HepG2 (cell line): Measurements from ENCODE around the gene PLCB4. TPM values are rescaled to one million over a fixed set of nuclear protein-coding genes. Genes with fewer than 3 reads are reported as not detected.

ENCODE experiments used
- ATAC-seq: fragments of 200-7000 bp; cut with Tn5 transposase; 3 replicates; pipeline ENCODE4 v1.9.1; 2020; ENCODE audit warnings: mild to moderate bottlenecking, moderate library complexity
- BruUV-seq: library from RNA; stranded (reverse); fragments of 400-500 nt; replicated peaks from 2 replicates; lab custom pipeline; 2021; lab: Mats Ljungman, UMichigan
- CTCF ChIA-PET: fragments of 300-600 bp; formaldehyde crosslinking; extraction: SDS; loops from one replicate; lab custom pipeline; 2021; ENCODE audit warnings: low total read pairs, inconsistent platforms, low intra/inter-chr PET ratio; lab: Yijun Ruan, JAX
- POLR2A ChIA-PET: fragments of 350-600 bp; sonication (Branson Sonifier 250); formaldehyde crosslinking; loops from one replicate; lab custom pipeline; 2020; ENCODE audit warnings: antibody characterized with exemption, inconsistent platforms; lab: Yijun Ruan, JAX
- DNase-seq: peaks from one replicate; pipeline ENCODE4 v3.0.0-alpha.2; 2015; ENCODE audit warnings: low spot score
- FAIRE-seq: peaks from 3 replicates; lab custom pipeline; 2011; peaks lifted over from hg19 to GRCh38; lab: Jason Lieb, UNC
- H2AFZ ChIP-seq: one replicate; pipeline ENCODE4 v1.6.1; 2011; ENCODE audit warnings: low read length, inconsistent platforms
- H3K27ac ChIP-seq: fragments of 300-600 bp; 3 replicates; pipeline ENCODE4 v1.8.0; 2011; ENCODE audit warnings: mixed run types, mild to moderate bottlenecking, mixed read lengths, low read length, inconsistent platforms; ENCODE audit not compliant: insufficient read depth; ENCODE audit errors: extremely low read length
- H3K27me3 ChIP-seq, 2 experiments: fragments of 200-600 bp in 1 of 2; 2 replicates in 1 of 2; 3 replicates in 1 of 2; pipeline versions ENCODE4 v1.6.0 to v1.8.0; 2011; ENCODE audit warnings: low read length in 2 of 2, mild to moderate bottlenecking in 2 of 2, moderate library complexity in 2 of 2, inconsistent platforms in 1 of 2; ENCODE audit not compliant: insufficient read depth in 2 of 2, control insufficient read depth in 1 of 2
- H3K36me3 ChIP-seq, 2 experiments: fragments of 200-600 bp in 1 of 2; replicated peaks in 1 of 2; 2 replicates in 1 of 2; 3 replicates in 1 of 2; pipeline versions ENCODE4 v1.5.1 to v1.8.0; 2011; ENCODE audit warnings: low read length in 2 of 2, inconsistent platforms in 1 of 2; ENCODE audit not compliant: insufficient read depth in 2 of 2, control insufficient read depth in 1 of 2
- H3K4me1 ChIP-seq: 2 replicates; pipeline ENCODE4 v1.5.1; 2012; ENCODE audit warnings: low read length, inconsistent platforms; ENCODE audit not compliant: insufficient read depth
- H3K4me2 ChIP-seq: 2 replicates; pipeline ENCODE4 v1.6.0; 2011; ENCODE audit warnings: low read depth, low read length, inconsistent platforms
- H3K4me3 ChIP-seq, 3 experiments: fragments of 200-600 bp in 1 of 3; sonication (generic), shearing (Covaris generic) in 1 of 3; replicated peaks in 1 of 3; 2 replicates each; pipeline ENCODE4 v1.5.1; 2011 to 2016; ENCODE audit warnings: low read length in 3 of 3, inconsistent platforms in 2 of 3, low read depth in 2 of 3, mild to moderate bottlenecking in 2 of 3, control low read depth in 1 of 3, mixed read lengths in 1 of 3; ENCODE audit not compliant: insufficient read depth in 1 of 3
- H3K79me2 ChIP-seq: one replicate; pipeline ENCODE4 v1.6.1; 2011; ENCODE audit warnings: low read length, inconsistent platforms; ENCODE audit not compliant: insufficient read depth
- H3K9ac ChIP-seq: 2 replicates; pipeline ENCODE4 v1.6.0; 2011; ENCODE audit warnings: mild to moderate bottlenecking, low read depth, low read length, inconsistent platforms; ENCODE audit not compliant: insufficient read depth
- H3K9me3 ChIP-seq: 2 replicates; pipeline ENCODE4 v1.5.1; 2012; ENCODE audit warnings: mild to moderate bottlenecking, low read length
- H4K20me1 ChIP-seq: 2 replicates; pipeline ENCODE4 v1.6.0; 2011; ENCODE audit warnings: inconsistent platforms, mild to moderate bottlenecking, low read length, moderate library complexity; ENCODE audit not compliant: insufficient read depth
- GABPA ChIP-seq, 2 experiments: IDR thresholded peaks; 2 replicates each; pipeline ENCODE4 v1.6.1; 2011 to 2016; ENCODE audit warnings: low read depth in 2 of 2, low read length in 1 of 2, missing biosample characterization in 1 of 2, missing genetic modification characterization in 1 of 2
- HIC2 ChIP-seq: sonication (generic); formaldehyde crosslinking; IDR thresholded peaks from 2 replicates; pipeline ENCODE4 v1.9.0; 2022; ENCODE audit warnings: low read depth, missing genetic modification reagents
- KDM3A ChIP-seq: IDR thresholded peaks from 2 replicates; pipeline ENCODE4 v1.6.1; 2018; ENCODE audit warnings: low read depth, missing compliant biosample characterization
- MBD4 ChIP-seq: IDR thresholded peaks from 2 replicates; pipeline ENCODE4 v1.6.1; 2012; ENCODE audit warnings: low read length, inconsistent platforms, borderline replicate concordance
- ONECUT2 ChIP-seq: sonication (generic); formaldehyde crosslinking; IDR thresholded peaks from 2 replicates; pipeline ENCODE4 v1.4.0; 2020; ENCODE audit warnings: missing genetic modification reagents
- RARA ChIP-seq: IDR thresholded peaks from 2 replicates; pipeline ENCODE4 v1.6.1; 2016; ENCODE audit warnings: missing genetic modification reagents, missing compliant biosample characterization
- RBAK ChIP-seq: sonication (generic); formaldehyde crosslinking; IDR thresholded peaks from 2 replicates; pipeline ENCODE4 v1.5.1; 2020; ENCODE audit warnings: mild to moderate bottlenecking, missing genetic modification reagents
- SALL1 ChIP-seq: sonication (generic); formaldehyde crosslinking; IDR thresholded peaks from 2 replicates; pipeline ENCODE4 v1.8.0; 2022; ENCODE audit warnings: mild to moderate bottlenecking, missing genetic modification reagents
- SNAPC2 ChIP-seq: sonication (generic); formaldehyde crosslinking; IDR thresholded peaks from 2 replicates; pipeline ENCODE4 v1.8.1; 2022; ENCODE audit warnings: mild to moderate bottlenecking, missing genetic modification reagents
- TRAFD1 ChIP-seq: sonication (generic); formaldehyde crosslinking; IDR thresholded peaks from 2 replicates; pipeline ENCODE4 v1.5.1; 2020; ENCODE audit warnings: missing genetic modification reagents, mild to moderate bottlenecking, borderline replicate concordance
- WIZ ChIP-seq: sonication (generic); formaldehyde crosslinking; IDR thresholded peaks from 2 replicates; pipeline ENCODE4 v1.5.1; 2020; ENCODE audit warnings: mild to moderate bottlenecking, missing genetic modification reagents
- ZBTB3 ChIP-seq: sonication (generic); formaldehyde crosslinking; IDR thresholded peaks from 2 replicates; pipeline ENCODE4 v1.4.0; 2020; ENCODE audit warnings: low read depth, mild to moderate bottlenecking, moderate library complexity, missing genetic modification reagents, borderline replicate concordance
- ZBTB34 ChIP-seq: sonication (generic); formaldehyde crosslinking; IDR thresholded peaks from 2 replicates; pipeline ENCODE4 v1.8.0; 2022; ENCODE audit warnings: mild to moderate bottlenecking, missing genetic modification reagents
- ZNF326 ChIP-seq: sonication (generic); formaldehyde crosslinking; IDR thresholded peaks from 2 replicates; pipeline ENCODE4 v1.4.0; 2020; ENCODE audit warnings: missing genetic modification reagents, borderline replicate concordance
- ZNF382 ChIP-seq: sonication (generic); formaldehyde crosslinking; IDR thresholded peaks from 2 replicates; pipeline ENCODE4 v1.5.0; 2020; ENCODE audit warnings: missing genetic modification reagents, mild to moderate bottlenecking, borderline replicate concordance
- ZNF484 ChIP-seq: sonication (generic); formaldehyde crosslinking; IDR thresholded peaks from 2 replicates; pipeline ENCODE4 v1.5.1; 2020; ENCODE audit warnings: mild to moderate bottlenecking, low read depth, missing genetic modification reagents, borderline replicate concordance
- WGBS: methylation state at CpG from one replicate; pipeline ENCODE4 v1.1.6; 2017; ENCODE audit warnings: low lambda C conversion rate; 5-methylcytosine and 5-hydroxymethylcytosine counted together
- in situ Hi-C: cut with HindIII; loops from 2 replicates; pipeline ENCODE4 v1.10.0; 2017; ENCODE audit warnings: low pct_unique_long_range_greater_than_20kb; ENCODE audit not compliant: extremely low pct_ligation_motif_present
- intact Hi-C: fragments of 100-400 bp; cut with micrococcal nuclease; formaldehyde crosslinking; loops from one replicate; pipeline ENCODE4 v1.10.0; 2022; ENCODE audit not compliant: unreplicated experiment
- polyA plus RNA-seq, 8 experiments: library from polyadenylated mRNA; depleted of rRNA in 3 of 8; stranded (reverse) in 7 of 8; unstranded in 1 of 8; fragments of >200 nt; fragmentation: Illumina TruSeq in 4 of 8; extraction: Trizol in 4 of 8; gene quantifications; 2 replicates each; pipeline versions ENCODE4 v1.2.1 to v1.2.3, GENCODE V29; 2011 to 2016; ENCODE audit warnings: low read depth in 4 of 8, missing spikeins in 1 of 8, mixed read lengths in 1 of 8; ENCODE audit not compliant: insufficient read depth in 1 of 8
- total RNA-seq, 5 experiments: library from RNA; depleted of rRNA; stranded (reverse); fragments of >200 nt; fragmentation: Illumina TruSeq; extraction: Trizol; gene quantifications; 2 replicates each; pipeline ENCODE4 v1.2.3, GENCODE V29; 2016; ENCODE audit warnings: low read depth in 1 of 5

The PLCB4 gene
- total and polyA plus RNA-seq, 2 of the 13 experiments (the other 11 are each of a cell fraction or from before 2014, with no cell fraction given) = 0.01 TPM; not detected in 1

- no peak for FAIRE-seq
- no peak for DNase-seq
- Histone ChIP-seq H3K79me2 (no peaks in the 10 kb centered on the region), H2AFZ (no peak overlapping the region), H3K27me3 (no peaks in the 10 kb centered on the region), H3K9ac (no peak overlapping the region), H3K4me2 (no peak overlapping the region)
- in situ Hi-C loops (no loop called here), intact Hi-C loops (no loop called here)
- POLR2A ChIA-PET = no interaction called here
- no peak for TF ChIP-seq GABPA (IDR thresholded peaks at IDR 0.05; ENCODE audit: low read depth, low read length)
- no peak for TF ChIP-seq GABPA (CRISPR knock-in tag; IDR thresholded peaks at IDR 0.05; ENCODE audit: low read depth)
- TF ChIP-seq ZNF326 (CRISPR knock-in tag) = no peak
- no peak for TF ChIP-seq RBAK
- no peak for TF ChIP-seq HIC2 (CRISPR knock-in tag)
- TF ChIP-seq SALL1 (CRISPR knock-in tag) = no peak
- TF ChIP-seq SNAPC2 (CRISPR knock-in tag) = no peak
- TF ChIP-seq ZBTB3 (CRISPR knock-in tag) = no peak
- TF ChIP-seq MBD4 = no peak
- TF ChIP-seq ZBTB34 (CRISPR knock-in tag) = no peak
- TF ChIP-seq TRAFD1 (CRISPR knock-in tag) = no peak
- no peak for TF ChIP-seq ZNF484
- no peak for TF ChIP-seq KDM3A (CRISPR knock-in tag)
- TF ChIP-seq WIZ = no peak
- no peak for TF ChIP-seq RARA (CRISPR knock-in tag)
- no peak for TF ChIP-seq ONECUT2 (CRISPR knock-in tag)
- TF ChIP-seq ZNF382 (CRISPR knock-in tag) = no peak
- TF ChIP-seq, all 625 proteins: peak for 0
- Histone ChIP-seq H3K36me3 (no peaks in the 10 kb centered on the region), H3K4me1 (no peaks in the 10 kb centered on the region), H3K9me3 (no peaks in the 10 kb centered on the region), H3K27ac (no peak overlapping the region), H4K20me1 (no peaks in the 10 kb centered on the region), H3K4me3 (no peak overlapping the region)
- CTCF ChIA-PET = no interaction called here
- ATAC-seq = no peak
- 8% methylated on average over 1 of the region's 1 CpG for WGBS
- no TSS peak for BruUV-seq
Measured at GRCh38 chr20:9141070-9141469, 72.2 kb downstream of the PLCB4 start.
